WTC11 (cell line): ENCODE measurements around the gene BRICD5. TPM values are rescaled to one million over a fixed set of nuclear protein-coding genes. Genes with fewer than 3 reads are reported as not detected.

Source experiments
- ATAC-seq: fragments of 200-7000 bp; cut with Tn5 transposase; 2 replicates; pipeline ENCODE4 v1.10.0; 2021; ENCODE audit warnings: mild to moderate bottlenecking, moderate library complexity
- CTCF ChIA-PET: fragments of 300-600 bp; sonication (Branson Sonifier 250); formaldehyde crosslinking; loops from one replicate; lab custom pipeline; 2021; ENCODE audit warnings: antibody characterized with exemption; lab: Charles Lee
- POLR2A ChIA-PET: fragments of 350-600 bp; sonication (Branson Sonifier 250); formaldehyde crosslinking; loops from one replicate; lab custom pipeline; 2021; ENCODE audit warnings: antibody characterized with exemption; lab: Charles Lee
- DNase-seq: peaks from one replicate; pipeline ENCODE4 v3.0.0; 2021; ENCODE audit warnings: low spot score
- H3K27ac Mint-ChIP-seq: 2 replicates; pipeline ENCODE4 v1.8.0; 2021; ENCODE audit warnings: mixed read lengths
- H3K27me3 Mint-ChIP-seq: 2 replicates; pipeline ENCODE4 v1.8.0; 2021; ENCODE audit warnings: low read depth, mild to moderate bottlenecking, moderate library complexity, mixed read lengths
- H3K36me3 Mint-ChIP-seq: 2 replicates; pipeline ENCODE4 v1.8.0; 2021; ENCODE audit warnings: mixed read lengths
- H3K4me1 Mint-ChIP-seq: 2 replicates; pipeline ENCODE4 v1.8.0; 2022; ENCODE audit warnings: mixed read lengths
- H3K4me3 Mint-ChIP-seq: 2 replicates; pipeline ENCODE4 v1.8.0; 2021; ENCODE audit warnings: mild to moderate bottlenecking, moderate library complexity, mixed read lengths
- H3K9me3 Mint-ChIP-seq: 2 replicates; pipeline ENCODE4 v1.8.0; 2021; ENCODE audit warnings: mixed read lengths
- FOXJ3 ChIP-seq: sonication (generic); formaldehyde crosslinking; IDR thresholded peaks from 2 replicates; pipeline ENCODE4 v1.9.0; 2021; ENCODE audit warnings: missing genetic modification reagents, mild to moderate bottlenecking, borderline replicate concordance
- FOXK1 ChIP-seq: sonication (generic); formaldehyde crosslinking; IDR thresholded peaks from 2 replicates; pipeline ENCODE4 v1.8.0; 2022; ENCODE audit warnings: mild to moderate bottlenecking, moderate library complexity, missing genetic modification reagents
- GABPB1 ChIP-seq: sonication (generic); formaldehyde crosslinking; IDR thresholded peaks from 2 replicates; pipeline ENCODE4 v1.8.1; 2023; ENCODE audit warnings: mild to moderate bottlenecking, missing genetic modification reagents
- NR1H2 ChIP-seq: sonication (generic); formaldehyde crosslinking; IDR thresholded peaks from 2 replicates; pipeline ENCODE4 v1.9.0; 2021; ENCODE audit warnings: mild to moderate bottlenecking, moderate library complexity, missing genetic modification reagents
- NR3C1 ChIP-seq: sonication (generic); formaldehyde crosslinking; conservative IDR thresholded peaks from 2 replicates; pipeline ENCODE4 v1.8.1; 2023; ENCODE audit warnings: low read depth, mild to moderate bottlenecking, missing genetic modification reagents
- OVOL2 ChIP-seq: fragments of 250-450 bp; sonication (Bioruptor Pico); IDR thresholded peaks from 2 replicates; pipeline ENCODE4 v1.9.0; 2021; ENCODE audit warnings: mild to moderate bottlenecking, borderline replicate concordance
- ZBTB21 ChIP-seq: sonication (generic); formaldehyde crosslinking; IDR thresholded peaks from 2 replicates; pipeline ENCODE4 v1.8.1; 2023; ENCODE audit warnings: mild to moderate bottlenecking, missing genetic modification reagents, borderline replicate concordance
- total RNA-seq: library from RNA; stranded (reverse); gene quantifications from 3 replicates; pipeline ENCODE4 v1.2.3, GENCODE V29; 2021
- TF ChIP-seq, protein P1 (sequence below): sonication (generic); formaldehyde crosslinking; IDR thresholded peaks from 2 replicates; pipeline ENCODE4 v1.8.1; 2023; ENCODE audit warnings: mild to moderate bottlenecking, missing genetic modification reagents
- TF ChIP-seq, protein P2 (sequence below): sonication (generic); formaldehyde crosslinking; IDR thresholded peaks from 2 replicates; pipeline ENCODE4 v1.8.1; 2022; ENCODE audit warnings: mild to moderate bottlenecking, moderate library complexity, missing genetic modification reagents
- TF ChIP-seq, protein P3 (sequence below): sonication (generic); formaldehyde crosslinking; IDR thresholded peaks from 2 replicates; pipeline ENCODE4 v1.8.1; 2023; ENCODE audit warnings: mild to moderate bottlenecking, missing genetic modification reagents, moderate library complexity
- TF ChIP-seq, protein P4 (sequence below): sonication (generic); formaldehyde crosslinking; conservative IDR thresholded peaks from 2 replicates; pipeline ENCODE4 v1.8.1; 2022; ENCODE audit warnings: mild to moderate bottlenecking, missing genetic modification reagents

The BRICD5 gene
- total RNA-seq, 1 experiment from 2014 or later = 13.6 TPM

DNA sequence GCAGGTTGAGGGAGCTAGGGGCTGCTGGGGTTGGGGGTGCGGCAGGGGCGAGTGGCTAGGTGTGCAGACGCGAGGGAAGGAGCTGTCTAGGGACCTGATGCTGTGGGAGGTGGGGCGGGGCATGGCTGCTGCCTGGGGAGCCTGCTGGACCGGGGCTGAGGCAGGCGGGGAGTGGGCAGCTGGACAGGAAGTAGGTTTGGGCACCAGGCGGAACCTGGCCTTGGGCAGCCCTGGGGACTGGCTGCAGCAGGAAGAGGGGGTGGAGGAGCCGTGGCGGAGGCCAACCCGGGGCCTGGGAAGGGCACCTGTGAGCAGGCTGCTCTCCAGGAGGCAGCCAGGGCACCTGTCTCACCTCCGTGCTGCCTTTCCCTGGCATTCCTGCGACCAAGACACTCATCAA, 19.7 kb upstream of the BRICD5 start:
- ChIA-PET CTCF (interaction anchor here (1.1 kb wide), 1 partner anchor 35 kb away, joined by 4 read pairs; no protein-coding TSS in a partner anchor), POLR2A (no interaction called here)
- DNase-seq (no peak), ATAC-seq (no peak)
- Mint-ChIP-seq H3K9me3 (no peaks in the 10 kb centered on the region), H3K4me1 (no peaks in the 10 kb centered on the region), H3K27ac (no peak overlapping the region), H3K36me3 (peaks cover 3% of the 10 kb centered on the region; the same call in 1 of the 2 replicates), H3K4me3 (no peak overlapping the region), H3K27me3 (no peaks in the 10 kb centered on the region)
- no peak for TF ChIP-seq OVOL2 (CRISPR knock-in tag)

DNA sequence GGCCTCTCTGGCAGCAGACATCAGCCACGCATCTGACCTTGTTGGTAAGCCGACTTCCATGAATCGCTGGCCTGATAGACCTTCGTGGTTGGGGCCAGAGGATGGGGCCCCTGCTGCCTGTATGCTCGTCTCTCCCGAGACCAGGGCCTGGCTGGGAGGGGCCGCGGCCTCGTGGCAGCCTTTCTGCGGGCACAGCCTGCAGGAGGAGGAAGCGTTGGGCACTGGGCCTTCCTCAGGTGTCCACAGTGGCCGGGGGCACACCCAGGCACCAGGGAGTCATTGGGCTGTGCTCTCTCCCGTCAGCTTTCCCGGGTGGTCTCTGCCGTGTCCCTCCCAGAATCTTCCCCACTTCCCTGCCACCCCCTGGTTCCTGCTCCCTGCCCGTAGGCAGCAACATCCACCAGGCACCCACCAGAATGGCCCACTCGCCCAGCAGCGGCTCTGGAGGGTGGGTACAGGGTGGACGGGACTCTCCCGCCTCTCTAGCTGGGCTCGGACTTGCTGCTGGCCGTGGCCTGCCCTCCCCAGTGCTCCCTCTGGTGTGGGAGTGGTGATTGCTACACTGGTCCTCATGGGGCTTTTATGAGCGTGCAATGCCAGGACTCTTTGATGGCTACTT, 19.1 kb upstream of the BRICD5 start:
- H3K4me3 Mint-ChIP-seq = no peak overlapping the region
- ChIA-PET POLR2A (no interaction called here), CTCF (interaction anchor here (1.1 kb wide), 1 partner anchor 35 kb away, joined by 4 read pairs; no protein-coding TSS in a partner anchor)
- no peak overlapping the region for H3K27ac Mint-ChIP-seq
- H3K27me3 Mint-ChIP-seq = no peaks in the 10 kb centered on the region
- no peak for ATAC-seq
- no peaks in the 10 kb centered on the region for H3K9me3 Mint-ChIP-seq
- H3K4me1 Mint-ChIP-seq = no peaks in the 10 kb centered on the region
- TF ChIP-seq OVOL2 (CRISPR knock-in tag) = no peak
- TF ChIP-seq, protein P1, sequence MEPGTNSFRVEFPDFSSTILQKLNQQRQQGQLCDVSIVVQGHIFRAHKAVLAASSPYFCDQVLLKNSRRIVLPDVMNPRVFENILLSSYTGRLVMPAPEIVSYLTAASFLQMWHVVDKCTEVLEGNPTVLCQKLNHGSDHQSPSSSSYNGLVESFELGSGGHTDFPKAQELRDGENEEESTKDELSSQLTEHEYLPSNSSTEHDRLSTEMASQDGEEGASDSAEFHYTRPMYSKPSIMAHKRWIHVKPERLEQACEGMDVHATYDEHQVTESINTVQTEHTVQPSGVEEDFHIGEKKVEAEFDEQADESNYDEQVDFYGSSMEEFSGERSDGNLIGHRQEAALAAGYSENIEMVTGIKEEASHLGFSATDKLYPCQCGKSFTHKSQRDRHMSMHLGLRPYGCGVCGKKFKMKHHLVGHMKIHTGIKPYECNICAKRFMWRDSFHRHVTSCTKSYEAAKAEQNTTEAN (CRISPR knock-in tag) = no peak
- no peak for TF ChIP-seq FOXK1 (CRISPR knock-in tag)
- no peak for TF ChIP-seq ZBTB21 (CRISPR knock-in tag)
- TF ChIP-seq, protein P2, sequence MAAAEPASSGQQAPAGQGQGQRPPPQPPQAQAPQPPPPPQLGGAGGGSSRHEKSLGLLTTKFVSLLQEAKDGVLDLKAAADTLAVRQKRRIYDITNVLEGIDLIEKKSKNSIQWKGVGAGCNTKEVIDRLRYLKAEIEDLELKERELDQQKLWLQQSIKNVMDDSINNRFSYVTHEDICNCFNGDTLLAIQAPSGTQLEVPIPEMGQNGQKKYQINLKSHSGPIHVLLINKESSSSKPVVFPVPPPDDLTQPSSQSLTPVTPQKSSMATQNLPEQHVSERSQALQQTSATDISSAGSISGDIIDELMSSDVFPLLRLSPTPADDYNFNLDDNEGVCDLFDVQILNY = no peak
- TF ChIP-seq, all 79 proteins: peak for 0
- H3K36me3 Mint-ChIP-seq = peaks cover 3% of the 10 kb centered on the region; the same call in 1 of the 2 replicates
- no peak for DNase-seq

DNA sequence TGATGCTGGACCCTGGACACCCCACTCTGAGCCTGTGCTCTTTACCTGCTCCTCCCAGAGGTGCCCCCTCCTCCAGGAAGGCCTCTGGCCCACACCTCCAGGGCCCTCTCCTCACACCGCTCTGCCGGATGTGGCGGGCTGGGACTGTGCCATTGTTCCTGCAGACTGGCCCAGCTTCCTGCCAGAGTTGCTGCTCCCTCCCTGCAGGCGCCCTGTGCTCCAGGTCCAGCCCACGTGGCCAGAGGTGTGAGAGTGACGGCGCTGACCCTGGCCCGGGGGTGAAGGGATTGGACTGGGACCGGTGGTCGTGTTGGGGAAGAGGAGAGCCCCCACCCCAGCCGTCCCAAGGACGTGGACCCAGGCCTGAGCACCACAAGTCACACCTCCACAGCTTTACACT, 18.4 kb upstream of the BRICD5 start:
- peaks cover 3% of the 10 kb centered on the region; the same call in 1 of the 2 replicates for H3K36me3 Mint-ChIP-seq
- H3K9me3 Mint-ChIP-seq = no peaks in the 10 kb centered on the region
- DNase-seq = no peak
- no peak for ATAC-seq
- peaks cover 3% of the 10 kb centered on the region; the same call in 1 of the 2 replicates for H3K4me1 Mint-ChIP-seq
- H3K27ac Mint-ChIP-seq = no peak overlapping the region
- H3K27me3 Mint-ChIP-seq = no peaks in the 10 kb centered on the region
- TF ChIP-seq FOXJ3 = no peak
- TF ChIP-seq, protein P3, sequence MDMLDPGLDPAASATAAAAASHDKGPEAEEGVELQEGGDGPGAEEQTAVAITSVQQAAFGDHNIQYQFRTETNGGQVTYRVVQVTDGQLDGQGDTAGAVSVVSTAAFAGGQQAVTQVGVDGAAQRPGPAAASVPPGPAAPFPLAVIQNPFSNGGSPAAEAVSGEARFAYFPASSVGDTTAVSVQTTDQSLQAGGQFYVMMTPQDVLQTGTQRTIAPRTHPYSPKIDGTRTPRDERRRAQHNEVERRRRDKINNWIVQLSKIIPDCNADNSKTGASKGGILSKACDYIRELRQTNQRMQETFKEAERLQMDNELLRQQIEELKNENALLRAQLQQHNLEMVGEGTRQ (CRISPR knock-in tag) = no peak
- TF ChIP-seq, protein P2 = no peak
- TF ChIP-seq NR3C1 (CRISPR knock-in tag) = no peak
- no peak for TF ChIP-seq NR1H2 (CRISPR knock-in tag)
- no peak overlapping the region for H3K4me3 Mint-ChIP-seq
- ChIA-PET CTCF (interaction anchor here (1.1 kb wide), 1 partner anchor 34 kb away, joined by 4 read pairs; no protein-coding TSS in a partner anchor), POLR2A (no interaction called here)

DNA sequence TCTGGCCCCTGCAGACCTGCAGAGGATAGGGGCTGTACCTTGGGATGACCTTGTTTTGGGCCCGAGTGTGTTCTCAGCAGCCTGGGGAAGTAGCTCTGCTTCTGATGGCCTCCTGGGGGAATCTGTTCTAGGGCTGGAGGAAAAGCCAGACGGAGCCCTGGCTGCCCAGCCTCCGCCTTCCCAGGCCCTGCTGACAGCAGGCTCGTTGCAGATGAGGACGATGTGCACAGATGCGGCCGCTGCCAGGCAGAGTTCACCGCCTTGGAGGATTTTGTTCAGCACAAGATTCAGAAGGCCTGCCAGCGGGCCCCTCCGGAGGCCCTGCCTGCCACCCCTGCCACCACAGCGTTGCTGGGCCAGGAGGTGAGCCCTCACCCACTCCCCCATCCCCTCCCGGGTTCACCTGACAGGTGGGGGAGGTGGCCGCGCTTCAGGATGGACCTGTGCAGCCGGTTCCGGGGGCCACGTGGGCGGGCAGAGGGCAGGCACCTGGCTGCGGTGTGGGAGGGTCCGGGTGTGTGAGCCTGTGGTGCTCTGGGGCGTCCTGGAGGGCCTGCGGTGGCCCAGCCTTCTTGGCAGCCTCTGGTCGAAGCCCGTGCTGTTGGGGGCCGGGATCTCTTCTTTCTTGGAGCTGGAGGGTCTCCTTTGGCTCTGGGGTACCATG, 17.6 kb upstream of the BRICD5 start:
- no peaks in the 10 kb centered on the region for H3K9me3 Mint-ChIP-seq
- DNase-seq = no peak
- no peak for ATAC-seq
- H3K27ac Mint-ChIP-seq = no peak overlapping the region
- ChIA-PET POLR2A (no interaction called here), CTCF (no interaction called here)
- no peak overlapping the region for H3K4me3 Mint-ChIP-seq
- TF ChIP-seq, protein P4, sequence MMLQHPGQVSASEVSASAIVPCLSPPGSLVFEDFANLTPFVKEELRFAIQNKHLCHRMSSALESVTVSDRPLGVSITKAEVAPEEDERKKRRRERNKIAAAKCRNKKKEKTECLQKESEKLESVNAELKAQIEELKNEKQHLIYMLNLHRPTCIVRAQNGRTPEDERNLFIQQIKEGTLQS = no peak
- no peak for TF ChIP-seq GABPB1 (CRISPR knock-in tag)
- TF ChIP-seq, all 79 proteins: peak for 0
- Mint-ChIP-seq H3K27me3 (no peaks in the 10 kb centered on the region), H3K36me3 (peaks cover 3% of the 10 kb centered on the region; the same call in 1 of the 2 replicates), H3K4me1 (peaks cover 3% of the 10 kb centered on the region; the same call in 1 of the 2 replicates)
